HepG2 (cell line): Measurements from ENCODE around the gene GPR61. TPM values are rescaled to one million over a fixed set of nuclear protein-coding genes. Genes with fewer than 3 reads are reported as not detected.

ENCODE experiments used
- ATAC-seq: fragments of 200-7000 bp; cut with Tn5 transposase; 3 replicates; pipeline ENCODE4 v1.9.1; 2020; ENCODE audit warnings: mild to moderate bottlenecking, moderate library complexity
- BruUV-seq: library from RNA; stranded (reverse); fragments of 400-500 nt; replicated peaks from 2 replicates; lab custom pipeline; 2021; lab: Mats Ljungman, UMichigan
- CTCF ChIA-PET: fragments of 300-600 bp; formaldehyde crosslinking; extraction: SDS; loops from one replicate; lab custom pipeline; 2021; ENCODE audit warnings: low total read pairs, inconsistent platforms, low intra/inter-chr PET ratio; lab: Yijun Ruan, JAX
- POLR2A ChIA-PET: fragments of 350-600 bp; sonication (Branson Sonifier 250); formaldehyde crosslinking; loops from one replicate; lab custom pipeline; 2020; ENCODE audit warnings: antibody characterized with exemption, inconsistent platforms; lab: Yijun Ruan, JAX
- DNase-seq: peaks from one replicate; pipeline ENCODE4 v3.0.0-alpha.2; 2015; ENCODE audit warnings: low spot score
- FAIRE-seq: peaks from 3 replicates; lab custom pipeline; 2011; peaks lifted over from hg19 to GRCh38; lab: Jason Lieb, UNC
- H2AFZ ChIP-seq: one replicate; pipeline ENCODE4 v1.6.1; 2011; ENCODE audit warnings: low read length, inconsistent platforms
- H3K27ac ChIP-seq: fragments of 300-600 bp; 3 replicates; pipeline ENCODE4 v1.8.0; 2011; ENCODE audit warnings: mixed run types, mild to moderate bottlenecking, mixed read lengths, low read length, inconsistent platforms; ENCODE audit not compliant: insufficient read depth; ENCODE audit errors: extremely low read length
- H3K27me3 ChIP-seq, 2 experiments: fragments of 200-600 bp in 1 of 2; 2 replicates in 1 of 2; 3 replicates in 1 of 2; pipeline versions ENCODE4 v1.6.0 to v1.8.0; 2011; ENCODE audit warnings: low read length in 2 of 2, mild to moderate bottlenecking in 2 of 2, moderate library complexity in 2 of 2, inconsistent platforms in 1 of 2; ENCODE audit not compliant: insufficient read depth in 2 of 2, control insufficient read depth in 1 of 2
- H3K36me3 ChIP-seq, 2 experiments: fragments of 200-600 bp in 1 of 2; replicated peaks in 1 of 2; 2 replicates in 1 of 2; 3 replicates in 1 of 2; pipeline versions ENCODE4 v1.5.1 to v1.8.0; 2011; ENCODE audit warnings: low read length in 2 of 2, inconsistent platforms in 1 of 2; ENCODE audit not compliant: insufficient read depth in 2 of 2, control insufficient read depth in 1 of 2
- H3K4me1 ChIP-seq: 2 replicates; pipeline ENCODE4 v1.5.1; 2012; ENCODE audit warnings: low read length, inconsistent platforms; ENCODE audit not compliant: insufficient read depth
- H3K4me2 ChIP-seq: 2 replicates; pipeline ENCODE4 v1.6.0; 2011; ENCODE audit warnings: low read depth, low read length, inconsistent platforms
- H3K4me3 ChIP-seq, 3 experiments: fragments of 200-600 bp in 1 of 3; sonication (generic), shearing (Covaris generic) in 1 of 3; replicated peaks in 1 of 3; 2 replicates each; pipeline ENCODE4 v1.5.1; 2011 to 2016; ENCODE audit warnings: low read length in 3 of 3, inconsistent platforms in 2 of 3, low read depth in 2 of 3, mild to moderate bottlenecking in 2 of 3, control low read depth in 1 of 3, mixed read lengths in 1 of 3; ENCODE audit not compliant: insufficient read depth in 1 of 3
- H3K79me2 ChIP-seq: one replicate; pipeline ENCODE4 v1.6.1; 2011; ENCODE audit warnings: low read length, inconsistent platforms; ENCODE audit not compliant: insufficient read depth
- H3K9ac ChIP-seq: 2 replicates; pipeline ENCODE4 v1.6.0; 2011; ENCODE audit warnings: mild to moderate bottlenecking, low read depth, low read length, inconsistent platforms; ENCODE audit not compliant: insufficient read depth
- H3K9me3 ChIP-seq: 2 replicates; pipeline ENCODE4 v1.5.1; 2012; ENCODE audit warnings: mild to moderate bottlenecking, low read length
- H4K20me1 ChIP-seq: 2 replicates; pipeline ENCODE4 v1.6.0; 2011; ENCODE audit warnings: inconsistent platforms, mild to moderate bottlenecking, low read length, moderate library complexity; ENCODE audit not compliant: insufficient read depth
- HNRNPLL ChIP-seq: fragments of 200-400 bp; formaldehyde crosslinking; IDR thresholded peaks from 2 replicates; pipeline ENCODE4 v1.6.1; 2017; ENCODE audit warnings: mild to moderate bottlenecking, low read depth, low read length; ENCODE audit not compliant: poor library complexity, severe bottlenecking
- MAZ ChIP-seq, 2 experiments: sonication (generic) in 1 of 2; formaldehyde crosslinking in 1 of 2; IDR thresholded peaks; 2 replicates each; pipeline versions ENCODE4 v1.5.0 to v1.6.1; 2012 to 2020; ENCODE audit warnings: low read depth in 2 of 2, mild to moderate bottlenecking in 2 of 2, borderline replicate concordance in 1 of 2, improper control_type of control experiment in 1 of 2, low read length in 1 of 2, missing genetic modification reagents in 1 of 2, moderate library complexity in 1 of 2
- NCOA2 ChIP-seq: sonication (generic); formaldehyde crosslinking; IDR thresholded peaks from 2 replicates; pipeline ENCODE4 v1.8.0; 2022; ENCODE audit warnings: inconsistent platforms
- THAP11 ChIP-seq: IDR thresholded peaks from 2 replicates; pipeline ENCODE4 v1.6.1; 2016; ENCODE audit warnings: missing biosample characterization, missing genetic modification reagents
- ZFY ChIP-seq: sonication (generic); formaldehyde crosslinking; IDR thresholded peaks from 2 replicates; pipeline ENCODE4 v1.4.0; 2020; ENCODE audit warnings: missing genetic modification reagents
- ZNF251 ChIP-seq: sonication (generic); formaldehyde crosslinking; IDR thresholded peaks from 2 replicates; pipeline ENCODE4 v1.9.0; 2021; ENCODE audit warnings: mild to moderate bottlenecking, missing genetic modification reagents
- ZNF777 ChIP-seq: sonication (generic); formaldehyde crosslinking; IDR thresholded peaks from 2 replicates; pipeline ENCODE4 v1.4.0; 2020; ENCODE audit warnings: missing genetic modification reagents
- WGBS: methylation state at CpG from one replicate; pipeline ENCODE4 v1.1.6; 2017; ENCODE audit warnings: low lambda C conversion rate; 5-methylcytosine and 5-hydroxymethylcytosine counted together
- in situ Hi-C: cut with HindIII; loops from 2 replicates; pipeline ENCODE4 v1.10.0; 2017; ENCODE audit warnings: low pct_unique_long_range_greater_than_20kb; ENCODE audit not compliant: extremely low pct_ligation_motif_present
- intact Hi-C: fragments of 100-400 bp; cut with micrococcal nuclease; formaldehyde crosslinking; loops from one replicate; pipeline ENCODE4 v1.10.0; 2022; ENCODE audit not compliant: unreplicated experiment
- polyA plus RNA-seq, 8 experiments: library from polyadenylated mRNA; depleted of rRNA in 3 of 8; stranded (reverse) in 7 of 8; unstranded in 1 of 8; fragments of >200 nt; fragmentation: Illumina TruSeq in 4 of 8; extraction: Trizol in 4 of 8; gene quantifications; 2 replicates each; pipeline versions ENCODE4 v1.2.1 to v1.2.3, GENCODE V29; 2011 to 2016; ENCODE audit warnings: low read depth in 4 of 8, missing spikeins in 1 of 8, mixed read lengths in 1 of 8; ENCODE audit not compliant: insufficient read depth in 1 of 8
- total RNA-seq, 5 experiments: library from RNA; depleted of rRNA; stranded (reverse); fragments of >200 nt; fragmentation: Illumina TruSeq; extraction: Trizol; gene quantifications; 2 replicates each; pipeline ENCODE4 v1.2.3, GENCODE V29; 2016; ENCODE audit warnings: low read depth in 1 of 5
- TF ChIP-seq, protein P1 (sequence below): sonication (generic); formaldehyde crosslinking; IDR thresholded peaks from 2 replicates; pipeline ENCODE4 v1.4.0; 2020; ENCODE audit warnings: mild to moderate bottlenecking, missing genetic modification reagents
- TF ChIP-seq, protein P2 (sequence below): sonication (generic); formaldehyde crosslinking; IDR thresholded peaks from 2 replicates; pipeline ENCODE4 v1.4.0; 2020; ENCODE audit warnings: mild to moderate bottlenecking, missing genetic modification reagents
- TF ChIP-seq, protein P3 (sequence below): sonication (generic); formaldehyde crosslinking; IDR thresholded peaks from 2 replicates; pipeline ENCODE4 v1.4.0; 2020; ENCODE audit warnings: missing genetic modification reagents, mild to moderate bottlenecking, borderline replicate concordance

Gene GPR61
- total and polyA plus RNA-seq, 2 of the 13 experiments (the other 11 are each of a cell fraction or from before 2014, with no cell fraction given) = not detected

DNA sequence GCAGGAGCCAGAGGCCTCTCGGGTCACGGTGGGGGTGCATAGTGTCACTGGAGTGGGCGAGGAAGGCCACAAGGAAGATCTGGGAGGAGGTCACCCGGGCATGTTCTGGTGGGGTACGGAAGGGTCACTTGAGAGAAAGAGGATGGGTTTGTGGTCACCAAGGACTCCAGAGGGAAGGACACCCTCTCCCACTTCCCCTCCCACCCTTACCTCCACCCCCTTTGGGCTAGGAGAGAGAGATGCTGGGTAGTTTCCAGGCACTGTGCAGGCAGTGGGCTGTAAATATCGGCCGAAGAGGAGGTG, 30.8 kb upstream of the GPR61 start:
- no peak overlapping the region for H3K27ac ChIP-seq
- WGBS = 47% methylated on average over 6 of the region's 7 CpGs
- peaks cover 17% of the 10 kb centered on the region for H3K4me1 ChIP-seq
- FAIRE-seq = no peak
- H3K36me3 ChIP-seq = no peaks in the 10 kb centered on the region
- no peak overlapping the region for H2AFZ ChIP-seq
- no peaks in the 10 kb centered on the region for H3K9me3 ChIP-seq
- intact Hi-C loops = no loop called here
- peaks cover 0 to 18% of the 10 kb centered on the region in 2 experiments; a peak in 3 of 5 replicates for H3K27me3 ChIP-seq
- TF ChIP-seq, protein P1, sequence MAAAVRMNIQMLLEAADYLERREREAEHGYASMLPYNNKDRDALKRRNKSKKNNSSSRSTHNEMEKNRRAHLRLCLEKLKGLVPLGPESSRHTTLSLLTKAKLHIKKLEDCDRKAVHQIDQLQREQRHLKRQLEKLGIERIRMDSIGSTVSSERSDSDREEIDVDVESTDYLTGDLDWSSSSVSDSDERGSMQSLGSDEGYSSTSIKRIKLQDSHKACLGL (CRISPR knock-in tag) = no peak
- TF ChIP-seq, all 625 proteins: peak for 0
- POLR2A ChIA-PET = interaction anchor here (1.4 to 1.8 kb wide), 4 partner anchors 14 to 255 kb away, joined by 4 to 8 read pairs (median 6); partner anchors contain the start of genes ATXN7L2, CYB561D1, EPS8L3 and GNAI3
- H3K4me3 ChIP-seq = peak overlapping the region; percentile 51 to 75 (median 54); a peak in 5 of 6 replicates
- no peaks in the 10 kb centered on the region for H3K79me2 ChIP-seq
- CTCF ChIA-PET = no interaction called here
- H3K4me2 ChIP-seq = peak overlapping the region; percentile 84
- no peaks in the 10 kb centered on the region for H4K20me1 ChIP-seq
- in situ Hi-C loops = no loop called here
- H3K9ac ChIP-seq = no peak overlapping the region
- no peak for DNase-seq
- no peak; the same call in 2 of the 3 replicates for ATAC-seq
- TSS peak; percentile 53 for BruUV-seq

DNA sequence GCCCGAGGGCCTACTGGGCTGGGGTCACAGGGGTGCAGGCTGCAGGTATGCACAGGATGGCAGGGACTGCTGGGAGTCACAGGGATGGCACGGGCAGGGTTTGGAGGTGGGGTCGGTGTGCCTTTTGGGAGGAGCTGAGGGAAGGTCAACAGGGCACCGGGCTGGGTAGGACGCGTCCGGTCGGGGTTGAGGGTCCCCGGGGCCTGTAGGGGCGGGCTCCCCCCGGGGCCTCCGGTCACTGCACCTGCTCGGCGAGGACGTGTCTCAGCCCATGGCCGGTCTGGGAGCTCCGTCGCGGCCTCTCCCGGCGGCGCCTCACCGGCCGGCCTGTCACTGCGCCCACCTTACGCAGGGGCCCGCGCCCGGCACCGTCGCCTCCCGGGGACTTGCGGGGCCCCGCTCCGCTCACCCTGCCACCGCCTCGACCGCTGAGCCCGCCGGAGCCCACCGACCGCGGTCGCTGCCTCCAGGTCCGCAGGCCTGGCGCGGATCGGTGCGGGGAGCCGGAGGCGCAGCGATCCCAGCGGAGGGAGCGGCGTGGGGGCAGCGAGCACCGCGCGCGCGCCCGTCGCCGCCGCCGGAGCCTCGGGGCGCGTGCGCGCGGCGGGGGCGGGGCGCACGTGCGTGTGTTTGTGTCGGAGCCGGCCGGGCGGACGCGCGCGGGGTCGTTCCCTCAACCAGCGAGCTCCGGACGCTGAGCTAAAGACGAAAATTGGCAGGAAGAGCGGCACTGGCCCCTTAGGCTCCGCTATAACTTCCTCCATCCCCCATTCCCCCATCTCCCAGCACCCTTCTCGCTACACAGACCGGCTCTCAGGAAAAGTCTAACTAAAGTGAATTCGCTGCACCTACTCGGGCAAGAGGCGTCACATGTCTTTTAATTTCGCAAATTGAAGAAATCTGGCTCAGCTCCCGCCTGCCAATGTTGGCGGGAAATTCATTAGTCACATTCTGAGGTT, 30.2 kb upstream of the GPR61 start, which contains the start of gene AMIGO1:
Gene AMIGO1, minus strand, starts transcription at position 552 of the 959 bp plus-strand sequence. CDS start 815 bp downstream, outside the sequence.
- Histone ChIP-seq H3K4me2 (peak within 1 kb of the TSS; percentile 84), H3K9ac (peak within 1 kb of the TSS; percentile 49), H3K27ac (no peak within 1 kb of the TSS), H4K20me1 (no peaks in the 10 kb centered on the region), H3K27me3 (peaks cover 0 to 18% of the 10 kb centered on the region in 2 experiments; a peak in 3 of 5 replicates), H3K4me3 (peak within 1 kb of the TSS; percentile 51 to 75 (median 54); a peak in 5 of 6 replicates), H3K36me3 (no peaks in the 10 kb centered on the region), H3K79me2 (no peaks in the 10 kb centered on the region), H3K4me1 (peaks cover 18% of the 10 kb centered on the region), H3K9me3 (no peaks in the 10 kb centered on the region), H2AFZ (no peak within 1 kb of the TSS)
- DNase-seq (no peak), FAIRE-seq (no peak), ATAC-seq (peak; percentile 79)
- intact Hi-C loops = no loop called here
- BruUV-seq = no TSS peak
- POLR2A ChIA-PET = interaction anchor here (1.1 to 1.8 kb wide), 5 partner anchors 15 to 254 kb away, joined by 4 to 8 read pairs (median 6); partner anchors contain the start of genes ATXN7L2, CYB561D1, EPS8L3 and GNAI3
- WGBS = 3% methylated on average over 8 of the region's 100 CpGs
- in situ Hi-C loops = no loop called here
- CTCF ChIA-PET = no interaction called here
- no peak for TF ChIP-seq MAZ (IDR thresholded peaks at IDR 0.05; ENCODE audit: borderline replicate concordance, low read depth, low read length)
- 0 out of 2 replicates have a peak, but pooled peaks have one; percentile 25 for TF ChIP-seq MAZ (CRISPR knock-in tag; IDR thresholded peaks at IDR 0.05; ENCODE audit: low read depth)
- TF ChIP-seq, protein P2, sequence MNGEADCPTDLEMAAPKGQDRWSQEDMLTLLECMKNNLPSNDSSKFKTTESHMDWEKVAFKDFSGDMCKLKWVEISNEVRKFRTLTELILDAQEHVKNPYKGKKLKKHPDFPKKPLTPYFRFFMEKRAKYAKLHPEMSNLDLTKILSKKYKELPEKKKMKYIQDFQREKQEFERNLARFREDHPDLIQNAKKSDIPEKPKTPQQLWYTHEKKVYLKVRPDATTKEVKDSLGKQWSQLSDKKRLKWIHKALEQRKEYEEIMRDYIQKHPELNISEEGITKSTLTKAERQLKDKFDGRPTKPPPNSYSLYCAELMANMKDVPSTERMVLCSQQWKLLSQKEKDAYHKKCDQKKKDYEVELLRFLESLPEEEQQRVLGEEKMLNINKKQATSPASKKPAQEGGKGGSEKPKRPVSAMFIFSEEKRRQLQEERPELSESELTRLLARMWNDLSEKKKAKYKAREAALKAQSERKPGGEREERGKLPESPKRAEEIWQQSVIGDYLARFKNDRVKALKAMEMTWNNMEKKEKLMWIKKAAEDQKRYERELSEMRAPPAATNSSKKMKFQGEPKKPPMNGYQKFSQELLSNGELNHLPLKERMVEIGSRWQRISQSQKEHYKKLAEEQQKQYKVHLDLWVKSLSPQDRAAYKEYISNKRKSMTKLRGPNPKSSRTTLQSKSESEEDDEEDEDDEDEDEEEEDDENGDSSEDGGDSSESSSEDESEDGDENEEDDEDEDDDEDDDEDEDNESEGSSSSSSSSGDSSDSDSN (CRISPR knock-in tag) = peak; percentile 73; the same call in 1 of the 2 replicates
- no peak for TF ChIP-seq ZNF251 (CRISPR knock-in tag)
- TF ChIP-seq ZNF777 (CRISPR knock-in tag) = 0 out of 2 replicates have a peak, but pooled peaks have one; percentile 28
- TF ChIP-seq, protein P3, sequence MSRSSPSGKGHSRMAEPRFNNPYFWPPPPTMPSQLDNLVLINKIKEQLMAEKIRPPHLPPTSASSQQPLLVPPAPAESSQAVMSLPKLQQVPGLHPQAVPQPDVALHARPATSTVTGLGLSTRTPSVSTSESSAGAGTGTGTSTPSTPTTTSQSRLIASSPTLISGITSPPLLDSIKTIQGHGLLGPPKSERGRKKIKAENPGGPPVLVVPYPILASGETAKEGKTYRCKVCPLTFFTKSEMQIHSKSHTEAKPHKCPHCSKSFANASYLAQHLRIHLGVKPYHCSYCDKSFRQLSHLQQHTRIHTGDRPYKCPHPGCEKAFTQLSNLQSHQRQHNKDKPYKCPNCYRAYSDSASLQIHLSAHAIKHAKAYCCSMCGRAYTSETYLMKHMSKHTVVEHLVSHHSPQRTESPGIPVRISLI (CRISPR knock-in tag) = no peak
- TF ChIP-seq HNRNPLL = peak; percentile 65
- TF ChIP-seq NCOA2 (CRISPR knock-in tag) = no peak
- peak; percentile 73 for TF ChIP-seq ZFY
- TF ChIP-seq THAP11 (CRISPR knock-in tag) = 0 out of 2 replicates have a peak, but pooled peaks have one; percentile 21
